GM12873 (cell line): Measurements from ENCODE around the gene VPS26B.

Experiments used
- TF ChIP-seq, protein P1 (sequence below): IDR thresholded peaks from 2 replicates; pipeline ENCODE4 v1.5.1; 2012; ENCODE audit warnings: low read depth, mild to moderate bottlenecking, moderate library complexity, low read length, control low read depth; ENCODE audit not compliant: insufficient read depth; ENCODE audit errors: missing control alignments

VPS26B gene

DNA sequence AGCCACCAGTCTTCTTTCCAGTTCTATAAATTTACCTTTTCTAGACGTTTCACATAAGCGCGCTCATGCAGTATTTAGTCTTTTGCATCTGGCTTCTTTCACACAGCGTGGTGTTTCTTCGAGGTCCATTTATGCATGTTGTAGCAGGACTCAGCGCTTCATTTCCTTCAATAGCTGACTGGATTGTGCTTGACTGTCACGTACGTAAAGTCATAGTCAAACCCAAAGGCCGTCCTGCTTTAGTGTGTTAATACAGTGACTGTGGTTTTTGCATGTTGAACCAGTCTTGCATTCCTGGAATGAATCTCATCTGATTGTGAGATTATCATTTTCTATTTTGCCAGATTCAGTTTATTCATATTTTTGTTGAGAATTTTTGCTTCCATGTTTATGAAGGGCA lies 70.2 kb downstream of the VPS26B start:
- TF ChIP-seq, protein P1, sequence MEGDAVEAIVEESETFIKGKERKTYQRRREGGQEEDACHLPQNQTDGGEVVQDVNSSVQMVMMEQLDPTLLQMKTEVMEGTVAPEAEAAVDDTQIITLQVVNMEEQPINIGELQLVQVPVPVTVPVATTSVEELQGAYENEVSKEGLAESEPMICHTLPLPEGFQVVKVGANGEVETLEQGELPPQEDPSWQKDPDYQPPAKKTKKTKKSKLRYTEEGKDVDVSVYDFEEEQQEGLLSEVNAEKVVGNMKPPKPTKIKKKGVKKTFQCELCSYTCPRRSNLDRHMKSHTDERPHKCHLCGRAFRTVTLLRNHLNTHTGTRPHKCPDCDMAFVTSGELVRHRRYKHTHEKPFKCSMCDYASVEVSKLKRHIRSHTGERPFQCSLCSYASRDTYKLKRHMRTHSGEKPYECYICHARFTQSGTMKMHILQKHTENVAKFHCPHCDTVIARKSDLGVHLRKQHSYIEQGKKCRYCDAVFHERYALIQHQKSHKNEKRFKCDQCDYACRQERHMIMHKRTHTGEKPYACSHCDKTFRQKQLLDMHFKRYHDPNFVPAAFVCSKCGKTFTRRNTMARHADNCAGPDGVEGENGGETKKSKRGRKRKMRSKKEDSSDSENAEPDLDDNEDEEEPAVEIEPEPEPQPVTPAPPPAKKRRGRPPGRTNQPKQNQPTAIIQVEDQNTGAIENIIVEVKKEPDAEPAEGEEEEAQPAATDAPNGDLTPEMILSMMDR, result no peak
